ENCODE measurements around the gene SCPEP1.

The SCPEP1 gene

GRCh38 chr17:56988901-56989572, 11.1 kb downstream of the SCPEP1 start:
- H3K4me3 ChIP-seq (ENCODE audit: low read depth, low read length): no peak overlapping the region
- TF ChIP-seq, protein P1, sequence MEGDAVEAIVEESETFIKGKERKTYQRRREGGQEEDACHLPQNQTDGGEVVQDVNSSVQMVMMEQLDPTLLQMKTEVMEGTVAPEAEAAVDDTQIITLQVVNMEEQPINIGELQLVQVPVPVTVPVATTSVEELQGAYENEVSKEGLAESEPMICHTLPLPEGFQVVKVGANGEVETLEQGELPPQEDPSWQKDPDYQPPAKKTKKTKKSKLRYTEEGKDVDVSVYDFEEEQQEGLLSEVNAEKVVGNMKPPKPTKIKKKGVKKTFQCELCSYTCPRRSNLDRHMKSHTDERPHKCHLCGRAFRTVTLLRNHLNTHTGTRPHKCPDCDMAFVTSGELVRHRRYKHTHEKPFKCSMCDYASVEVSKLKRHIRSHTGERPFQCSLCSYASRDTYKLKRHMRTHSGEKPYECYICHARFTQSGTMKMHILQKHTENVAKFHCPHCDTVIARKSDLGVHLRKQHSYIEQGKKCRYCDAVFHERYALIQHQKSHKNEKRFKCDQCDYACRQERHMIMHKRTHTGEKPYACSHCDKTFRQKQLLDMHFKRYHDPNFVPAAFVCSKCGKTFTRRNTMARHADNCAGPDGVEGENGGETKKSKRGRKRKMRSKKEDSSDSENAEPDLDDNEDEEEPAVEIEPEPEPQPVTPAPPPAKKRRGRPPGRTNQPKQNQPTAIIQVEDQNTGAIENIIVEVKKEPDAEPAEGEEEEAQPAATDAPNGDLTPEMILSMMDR (IDR thresholded peaks at IDR 0.05; ENCODE audit: low read depth, low read length, missing control alignments): no peak
- no peak for DNase-seq (ENCODE audit: low read depth)

DNA sequence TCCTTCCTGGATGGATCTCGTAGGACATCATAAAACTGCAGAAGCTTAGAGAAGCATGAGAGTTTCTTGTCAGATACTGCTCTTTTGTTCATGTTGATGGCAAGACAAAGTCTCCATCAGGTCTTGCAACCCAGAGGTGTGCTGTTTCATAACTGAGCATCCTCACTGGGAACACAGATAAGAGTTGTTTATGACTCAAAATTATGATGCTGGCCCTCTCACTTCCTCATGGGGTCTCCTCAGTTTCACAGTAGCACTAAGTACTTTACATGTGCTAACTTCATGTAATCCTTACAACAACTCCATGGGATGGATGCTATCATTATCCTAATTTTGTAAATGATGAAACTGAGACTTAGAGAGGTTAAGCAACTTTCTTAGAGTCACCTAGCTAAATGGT, 14.4 kb downstream of the SCPEP1 start:
- TF ChIP-seq, protein P1 (IDR thresholded peaks at IDR 0.05; ENCODE audit: low read depth, low read length, missing control alignments): no peak
- no peak for DNase-seq (ENCODE audit: low read depth)
- no peak overlapping the region for H3K4me3 ChIP-seq (ENCODE audit: low read depth, low read length)

DNA sequence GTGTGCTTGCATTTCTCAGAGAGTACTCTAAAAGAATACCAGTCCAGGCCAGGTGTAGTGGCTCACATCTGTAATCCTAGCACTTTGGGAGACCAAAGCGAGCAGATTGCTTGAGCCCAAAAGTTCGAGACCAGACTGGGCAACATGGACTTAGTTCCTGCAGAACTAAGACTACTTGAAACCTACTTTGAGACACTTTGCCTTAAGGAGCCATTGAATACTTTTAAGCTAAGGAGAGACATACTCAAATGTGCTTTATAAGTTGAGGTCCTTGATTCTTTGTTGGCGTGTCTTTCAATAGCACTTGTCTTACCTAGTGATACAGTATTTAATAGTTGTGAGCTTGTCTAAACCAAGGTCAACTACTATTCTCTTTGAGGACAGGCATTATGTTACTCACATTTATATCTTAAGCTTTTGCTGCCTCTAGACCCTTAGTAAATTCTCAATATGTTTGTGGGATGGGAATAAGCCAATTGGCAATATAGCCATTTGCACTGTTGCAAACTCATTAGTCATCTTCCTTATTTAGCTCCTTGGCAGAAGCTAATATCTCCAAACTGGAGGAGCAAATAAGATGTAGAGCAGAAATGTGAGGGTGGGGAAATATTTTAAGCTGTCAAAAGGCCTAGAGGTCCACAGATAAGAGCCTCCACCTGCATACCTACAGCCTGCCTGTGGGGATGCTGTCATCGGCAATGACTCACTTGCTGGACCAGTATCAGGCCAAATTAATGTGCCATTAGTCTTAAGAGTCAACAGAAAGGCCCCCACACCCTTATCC, 16.3 kb downstream of the SCPEP1 start:
- no peak overlapping the region for H3K4me3 ChIP-seq (ENCODE audit: low read depth, low read length)
- TF ChIP-seq, protein P1 (IDR thresholded peaks at IDR 0.05; ENCODE audit: low read depth, low read length, missing control alignments): no peak
- no peak for DNase-seq (ENCODE audit: low read depth)

GRCh38 chr17:56995766-56996165, 17.8 kb downstream of the SCPEP1 start:
- DNase-seq (ENCODE audit: low read depth): no peak
- TF ChIP-seq, protein P1 (IDR thresholded peaks at IDR 0.05; ENCODE audit: low read depth, low read length, missing control alignments): no peak
- H3K4me3 ChIP-seq (ENCODE audit: low read depth, low read length): no peak overlapping the region

DNA sequence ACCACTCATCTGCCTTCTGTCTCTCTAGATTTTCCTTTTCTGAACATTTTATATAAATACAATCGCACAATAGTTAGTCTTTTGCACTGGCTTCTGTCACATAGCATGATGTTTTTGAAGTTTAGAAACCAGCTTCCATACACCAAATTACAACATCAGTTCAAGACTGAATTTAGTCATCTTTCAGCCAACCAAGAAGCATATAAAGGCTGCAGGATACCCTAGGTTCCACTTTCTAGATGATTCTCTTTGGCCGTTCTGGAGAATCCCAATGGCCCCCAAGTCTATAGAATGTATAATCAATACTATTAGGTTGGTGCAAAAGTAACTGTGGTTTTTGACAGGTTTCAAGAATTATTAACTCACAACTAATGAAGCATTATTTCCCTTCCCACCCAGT, 19.4 kb downstream of the SCPEP1 start:
- DNase-seq (ENCODE audit: low read depth): no peak
- TF ChIP-seq, protein P1 (IDR thresholded peaks at IDR 0.05; ENCODE audit: low read depth, low read length, missing control alignments): no peak
- H3K4me3 ChIP-seq (ENCODE audit: low read depth, low read length): no peak overlapping the region

DNA sequence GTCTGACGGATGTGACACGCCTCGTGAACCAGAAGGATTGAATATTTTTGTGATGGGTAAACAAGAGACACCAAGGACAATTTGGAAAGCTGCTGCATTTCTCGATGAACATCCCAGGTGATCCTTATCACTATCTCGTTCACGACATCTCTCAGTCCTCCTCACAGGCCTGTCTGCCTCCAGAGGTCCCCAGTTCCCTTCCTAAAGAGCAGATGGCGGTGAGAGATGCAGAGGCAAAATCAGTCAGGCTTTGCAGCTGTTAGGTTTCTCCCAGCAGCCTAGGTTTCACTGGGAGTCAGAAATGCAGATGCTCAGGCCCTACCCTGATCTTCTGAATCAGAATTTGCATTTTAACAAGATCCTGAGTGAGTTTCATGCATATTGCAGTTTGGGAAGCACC, 23.6 kb downstream of the SCPEP1 start:
- TF ChIP-seq, protein P1 (IDR thresholded peaks at IDR 0.05; ENCODE audit: low read depth, low read length, missing control alignments): no peak
- no peak overlapping the region for H3K4me3 ChIP-seq (ENCODE audit: low read depth, low read length)
- DNase-seq (ENCODE audit: low read depth): no peak
